NCI-H187 (cell line): ENCODE data around the gene CEPT1.

Experiments
- DNase-seq, 2 experiments: peaks; one replicate each; lab custom pipeline; 2025; lab: John Stamatoyannopoulos, UW

CEPT1 gene

DNA sequence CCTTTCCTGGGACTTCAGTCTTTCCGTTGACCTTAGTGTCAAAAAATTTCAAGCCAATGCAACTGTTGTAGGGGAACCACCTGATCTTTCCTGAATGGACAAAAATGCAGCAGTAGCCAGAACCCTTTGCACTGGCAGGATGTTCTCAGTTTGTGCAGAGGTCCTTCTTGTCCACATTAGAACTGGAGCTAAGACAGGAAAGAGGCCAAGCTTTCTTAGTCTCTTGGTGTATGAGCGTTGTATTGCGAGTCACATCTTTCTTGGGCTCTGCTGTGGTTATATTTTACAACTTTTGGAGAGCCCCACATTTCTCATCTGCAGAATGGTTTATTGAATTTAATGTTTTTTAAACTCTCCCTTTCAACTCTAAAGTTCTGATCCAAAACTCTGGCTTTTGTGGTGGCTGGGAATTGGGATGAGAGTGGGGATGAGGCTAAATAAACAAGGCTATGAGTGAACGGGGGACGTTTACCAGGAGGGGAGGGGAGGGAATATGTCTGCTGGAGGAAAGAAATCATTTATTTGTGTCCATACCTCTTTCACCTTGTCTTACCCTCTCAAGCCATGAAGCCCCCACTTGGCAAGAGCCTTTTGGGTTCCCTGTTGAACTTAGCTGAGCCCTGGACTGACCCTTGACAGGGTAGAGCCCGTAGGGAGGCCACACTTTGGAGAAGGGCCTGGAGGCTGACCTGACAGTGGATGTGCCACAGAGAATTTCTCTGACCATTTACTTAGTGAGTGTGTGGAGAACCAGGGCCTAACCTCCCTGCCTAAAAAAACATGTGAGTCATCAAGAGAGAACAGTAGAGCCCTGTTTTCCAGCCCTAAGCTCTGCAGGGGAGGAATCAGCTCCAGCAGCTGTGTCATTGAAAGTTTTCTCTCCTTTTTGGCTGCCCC is 88.1 kb downstream of the CEPT1 start:
- DNase-seq = no peak

DNA sequence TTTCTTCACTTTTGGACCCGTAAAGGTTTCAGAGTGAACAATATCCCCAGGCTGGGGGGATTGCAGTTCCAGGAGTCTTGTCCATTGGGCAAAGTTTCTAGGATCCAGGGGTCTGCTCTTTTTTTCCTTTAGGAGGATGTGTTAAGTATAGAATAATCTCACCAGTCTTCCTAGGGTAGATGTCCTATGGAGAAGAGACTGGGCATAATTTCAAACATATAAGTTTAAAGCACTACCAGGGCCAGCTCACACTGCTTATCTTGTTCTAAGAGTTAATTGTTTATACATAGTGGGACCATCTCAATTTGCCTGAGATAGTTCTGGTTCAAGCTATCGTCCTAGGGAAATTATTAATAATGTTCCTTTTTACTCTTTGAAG is 88.7 kb downstream of the CEPT1 start:
- no peak for DNase-seq

DNA sequence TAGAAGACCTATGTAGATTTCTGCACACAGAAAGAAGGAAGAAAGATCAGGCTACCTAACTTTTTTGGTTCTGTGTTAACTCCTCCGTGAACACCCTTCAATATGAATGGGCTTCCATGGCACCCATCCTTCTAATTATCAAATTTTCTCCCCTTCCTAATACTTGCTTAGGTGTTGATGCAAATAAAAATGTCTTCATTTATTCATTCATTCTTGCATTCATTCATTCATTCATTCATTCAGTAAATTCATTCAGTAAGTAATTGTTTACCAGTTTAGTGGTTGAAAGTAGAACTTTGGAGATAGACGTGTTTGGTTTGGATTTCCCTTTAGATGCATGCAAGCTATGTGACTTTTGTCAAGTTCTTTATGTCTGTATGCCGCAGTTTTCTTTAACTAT is 92.1 kb downstream of the CEPT1 start:
- DNase-seq = no peak

DNA sequence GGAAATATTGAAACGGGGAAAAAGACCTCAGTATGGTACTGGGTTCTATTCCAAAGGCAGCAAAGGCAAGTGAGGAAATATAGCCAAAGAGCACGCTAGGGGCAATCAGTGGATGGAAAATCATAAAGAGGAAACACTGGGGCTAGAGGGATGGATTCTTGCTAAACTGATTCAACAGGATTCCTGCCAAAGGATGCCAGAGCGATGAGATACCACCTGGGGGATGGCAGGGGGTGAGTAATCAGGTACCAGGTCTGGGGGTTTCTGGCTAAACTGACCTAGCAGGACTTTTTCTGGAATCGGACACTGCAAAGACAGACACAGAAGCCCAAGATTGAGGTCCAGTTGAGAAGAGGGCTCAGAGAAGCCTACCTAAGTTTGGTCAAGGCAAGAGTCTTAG is 94.2 kb downstream of the CEPT1 start:
- no peak for DNase-seq
